Peyer's patch (tissue), 4 donors: Measurements from ENCODE around the gene ANKRD13A.

ENCODE experiments used
- POLR2A ChIP-seq, 2 donors: fragments of 450-650 bp; IDR thresholded peaks; one replicate each; pipeline ENCODE4 v1.5.1; 2017; ENCODE audit warnings: antibody characterized with exemption in 2 of 2, mild to moderate bottlenecking in 2 of 2, moderate library complexity in 2 of 2
- TF ChIP-seq, protein P1 (sequence below), 6 experiments: fragments of 450-650 bp in 4 of 6; fragments of 200-600 bp in 2 of 6; sonication (generic) in 1 of 6; IDR thresholded peaks; one replicate each; pipeline ENCODE4 v1.5.1; 2017 to 2019; ENCODE audit warnings: antibody characterized with exemption in 6 of 6, mild to moderate bottlenecking in 3 of 6, moderate library complexity in 1 of 6

- TF ChIP-seq, protein P1, sequence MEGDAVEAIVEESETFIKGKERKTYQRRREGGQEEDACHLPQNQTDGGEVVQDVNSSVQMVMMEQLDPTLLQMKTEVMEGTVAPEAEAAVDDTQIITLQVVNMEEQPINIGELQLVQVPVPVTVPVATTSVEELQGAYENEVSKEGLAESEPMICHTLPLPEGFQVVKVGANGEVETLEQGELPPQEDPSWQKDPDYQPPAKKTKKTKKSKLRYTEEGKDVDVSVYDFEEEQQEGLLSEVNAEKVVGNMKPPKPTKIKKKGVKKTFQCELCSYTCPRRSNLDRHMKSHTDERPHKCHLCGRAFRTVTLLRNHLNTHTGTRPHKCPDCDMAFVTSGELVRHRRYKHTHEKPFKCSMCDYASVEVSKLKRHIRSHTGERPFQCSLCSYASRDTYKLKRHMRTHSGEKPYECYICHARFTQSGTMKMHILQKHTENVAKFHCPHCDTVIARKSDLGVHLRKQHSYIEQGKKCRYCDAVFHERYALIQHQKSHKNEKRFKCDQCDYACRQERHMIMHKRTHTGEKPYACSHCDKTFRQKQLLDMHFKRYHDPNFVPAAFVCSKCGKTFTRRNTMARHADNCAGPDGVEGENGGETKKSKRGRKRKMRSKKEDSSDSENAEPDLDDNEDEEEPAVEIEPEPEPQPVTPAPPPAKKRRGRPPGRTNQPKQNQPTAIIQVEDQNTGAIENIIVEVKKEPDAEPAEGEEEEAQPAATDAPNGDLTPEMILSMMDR (IDR thresholded peaks at IDR 0.05) = no peak
- no peak for TF ChIP-seq POLR2A (IDR thresholded peaks at IDR 0.05)
Measured at GRCh38 chr12:110079477-110080400, 80.5 kb downstream of the ANKRD13A start.
